T1000 (cell line): Measurements from ENCODE around the gene LRIG3.
"Not testable (repeated sequence)": the region's sequence is repeated elsewhere in the genome, so short reads cannot be mapped to it uniquely, and the experiment has no call there.

Source experiments
- DNase-seq: peaks from one replicate; lab custom pipeline; 2025; ENCODE audit warnings: mixed read lengths; lab: John Stamatoyannopoulos, UW

The LRIG3 gene, protein sequence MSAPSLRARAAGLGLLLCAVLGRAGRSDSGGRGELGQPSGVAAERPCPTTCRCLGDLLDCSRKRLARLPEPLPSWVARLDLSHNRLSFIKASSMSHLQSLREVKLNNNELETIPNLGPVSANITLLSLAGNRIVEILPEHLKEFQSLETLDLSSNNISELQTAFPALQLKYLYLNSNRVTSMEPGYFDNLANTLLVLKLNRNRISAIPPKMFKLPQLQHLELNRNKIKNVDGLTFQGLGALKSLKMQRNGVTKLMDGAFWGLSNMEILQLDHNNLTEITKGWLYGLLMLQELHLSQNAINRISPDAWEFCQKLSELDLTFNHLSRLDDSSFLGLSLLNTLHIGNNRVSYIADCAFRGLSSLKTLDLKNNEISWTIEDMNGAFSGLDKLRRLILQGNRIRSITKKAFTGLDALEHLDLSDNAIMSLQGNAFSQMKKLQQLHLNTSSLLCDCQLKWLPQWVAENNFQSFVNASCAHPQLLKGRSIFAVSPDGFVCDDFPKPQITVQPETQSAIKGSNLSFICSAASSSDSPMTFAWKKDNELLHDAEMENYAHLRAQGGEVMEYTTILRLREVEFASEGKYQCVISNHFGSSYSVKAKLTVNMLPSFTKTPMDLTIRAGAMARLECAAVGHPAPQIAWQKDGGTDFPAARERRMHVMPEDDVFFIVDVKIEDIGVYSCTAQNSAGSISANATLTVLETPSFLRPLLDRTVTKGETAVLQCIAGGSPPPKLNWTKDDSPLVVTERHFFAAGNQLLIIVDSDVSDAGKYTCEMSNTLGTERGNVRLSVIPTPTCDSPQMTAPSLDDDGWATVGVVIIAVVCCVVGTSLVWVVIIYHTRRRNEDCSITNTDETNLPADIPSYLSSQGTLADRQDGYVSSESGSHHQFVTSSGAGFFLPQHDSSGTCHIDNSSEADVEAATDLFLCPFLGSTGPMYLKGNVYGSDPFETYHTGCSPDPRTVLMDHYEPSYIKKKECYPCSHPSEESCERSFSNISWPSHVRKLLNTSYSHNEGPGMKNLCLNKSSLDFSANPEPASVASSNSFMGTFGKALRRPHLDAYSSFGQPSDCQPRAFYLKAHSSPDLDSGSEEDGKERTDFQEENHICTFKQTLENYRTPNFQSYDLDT

DNA sequence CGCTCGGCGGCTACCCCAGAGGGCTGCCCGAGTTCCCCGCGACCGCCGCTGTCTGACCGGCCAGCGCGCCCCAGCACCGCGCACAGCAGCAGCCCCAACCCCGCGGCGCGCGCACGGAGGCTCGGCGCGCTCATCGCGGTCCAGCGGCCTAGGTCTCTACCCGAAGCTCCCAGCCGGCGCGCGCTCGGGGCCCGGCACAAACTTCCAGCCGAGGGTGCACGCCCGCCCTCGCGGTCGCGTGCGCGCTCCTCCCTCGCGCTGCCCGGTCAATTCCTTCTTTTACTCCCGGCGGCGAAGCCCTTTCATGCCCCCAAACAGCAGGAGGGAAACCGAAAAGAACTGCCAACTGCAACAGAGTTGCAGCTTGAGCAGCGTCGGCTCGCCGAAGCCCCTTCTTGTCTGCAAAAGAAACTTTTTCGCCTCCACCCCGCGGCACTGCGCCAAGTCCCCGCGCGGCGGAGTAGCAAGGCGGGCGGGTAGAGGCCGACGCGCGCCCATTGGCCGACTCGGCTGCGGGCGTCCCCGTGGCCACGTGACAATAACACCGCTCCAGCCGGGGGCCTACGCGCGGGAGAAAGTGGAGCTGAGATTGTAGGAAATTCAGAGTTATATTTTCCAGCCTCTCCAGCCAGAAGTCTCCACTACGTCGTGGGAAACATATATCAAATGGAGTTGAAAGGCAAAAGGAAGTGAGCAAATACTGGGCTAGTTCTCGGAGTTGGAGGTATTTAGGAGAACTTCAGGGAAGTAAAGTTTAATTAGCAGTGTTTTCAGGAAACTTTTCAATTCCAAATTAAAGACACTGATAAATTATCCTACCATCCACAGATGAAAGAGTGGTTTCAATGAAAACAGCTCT lies at the start of gene LRIG3:
TSS of gene LRIG3 (minus strand) at position 403 of the 859 bp plus-strand sequence. CDS start at position 134, 269 bp downstream.
- DNase-seq = peak; percentile 79

DNA sequence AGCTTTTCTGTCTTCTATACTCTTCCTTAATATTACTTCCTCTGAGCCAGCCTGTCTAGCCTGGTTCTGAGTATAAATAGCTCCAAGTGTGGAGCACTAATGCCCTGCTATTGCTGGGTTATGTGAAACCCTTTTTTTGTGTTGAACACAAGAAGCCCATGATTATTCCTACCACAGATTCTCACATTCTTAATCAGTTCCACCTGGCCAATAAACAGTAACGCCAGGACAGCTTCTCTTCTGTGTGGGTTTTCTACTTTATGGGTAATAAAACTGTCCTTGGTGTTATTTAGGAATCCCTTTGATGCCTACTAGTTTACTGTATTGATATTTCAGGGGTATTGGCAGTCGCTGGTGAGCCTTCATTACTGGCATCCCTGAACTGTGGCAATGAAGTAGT lies 48.9 kb upstream of the LRIG3 start:
- no peak for DNase-seq

DNA sequence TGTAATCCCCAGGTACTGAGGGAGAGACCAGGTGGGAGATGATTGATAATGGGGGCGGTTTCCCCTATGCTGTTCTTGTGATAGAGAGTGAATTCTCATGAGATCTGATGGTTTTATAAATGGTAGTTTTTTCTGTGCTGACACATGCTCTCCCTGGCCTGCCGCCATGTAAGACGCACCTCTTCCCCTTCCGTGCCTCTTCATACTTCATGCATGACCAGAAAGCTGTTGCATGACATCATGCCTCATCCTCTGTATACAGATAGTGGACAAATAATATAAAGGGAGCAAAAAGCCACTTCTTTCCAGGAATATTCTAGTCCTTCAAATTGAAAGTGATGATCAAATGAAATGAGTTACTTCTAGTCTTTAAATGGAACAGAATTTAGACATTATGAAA lies 47.3 kb upstream of the LRIG3 start:
- DNase-seq = no peak

DNA sequence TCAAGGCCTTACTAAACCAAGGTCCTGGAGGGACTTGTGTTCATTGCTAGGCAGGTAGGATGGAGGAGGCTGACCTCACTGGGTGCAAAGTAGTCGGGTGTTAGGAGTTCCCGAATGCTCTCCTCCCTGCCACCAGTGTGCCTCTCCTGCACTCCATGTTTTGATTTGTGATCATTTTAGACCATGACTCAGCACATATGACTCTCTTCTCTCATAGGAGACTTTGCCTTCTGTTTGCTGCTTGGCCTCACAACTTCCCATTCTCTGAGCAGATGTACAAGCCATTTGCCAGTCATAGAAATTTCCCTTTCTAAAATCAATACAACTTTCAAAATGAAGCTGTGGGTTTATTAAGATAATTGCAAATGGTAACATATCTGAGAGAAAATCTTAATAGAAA lies 46.6 kb upstream of the LRIG3 start:
- DNase-seq = no peak

DNA sequence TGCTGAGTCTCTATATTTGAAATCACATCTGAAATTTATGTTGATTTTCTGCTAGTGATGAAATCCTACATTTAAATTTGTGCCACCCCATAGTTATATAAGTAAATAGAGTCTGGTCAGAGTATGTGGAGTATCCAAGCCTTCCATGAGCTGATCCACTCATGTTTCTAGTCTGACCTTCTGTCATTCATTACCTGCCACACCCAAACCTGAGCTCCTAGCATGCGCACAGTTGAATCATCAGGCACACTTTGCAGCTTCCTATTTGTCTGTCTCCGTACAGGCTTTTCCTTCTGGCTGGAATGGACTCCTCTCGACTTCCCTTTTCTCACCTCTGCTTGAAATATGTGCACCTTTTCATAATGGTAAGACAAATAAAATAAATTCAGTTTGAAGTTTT lies 45.3 kb upstream of the LRIG3 start:
- DNase-seq = no peak

DNA sequence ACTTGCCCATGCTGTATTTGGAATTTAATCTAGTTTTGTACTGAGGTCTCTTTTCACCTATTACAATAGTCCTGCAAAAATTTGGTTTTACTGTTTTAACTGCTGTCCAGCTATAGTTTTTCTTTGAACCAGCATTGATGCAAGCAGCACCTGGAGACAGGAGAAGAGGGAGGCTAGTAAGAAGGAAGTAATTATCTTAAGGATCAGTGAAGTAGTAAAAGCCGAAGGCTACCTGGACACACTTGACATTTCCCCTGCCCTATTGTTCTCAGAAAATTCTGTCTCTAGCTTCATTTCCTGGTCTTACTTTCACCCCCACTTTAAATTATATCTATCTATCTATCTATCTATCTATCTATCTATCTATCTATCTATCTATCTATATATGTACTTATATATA lies 43.5 kb upstream of the LRIG3 start:
- no peak for DNase-seq

DNA sequence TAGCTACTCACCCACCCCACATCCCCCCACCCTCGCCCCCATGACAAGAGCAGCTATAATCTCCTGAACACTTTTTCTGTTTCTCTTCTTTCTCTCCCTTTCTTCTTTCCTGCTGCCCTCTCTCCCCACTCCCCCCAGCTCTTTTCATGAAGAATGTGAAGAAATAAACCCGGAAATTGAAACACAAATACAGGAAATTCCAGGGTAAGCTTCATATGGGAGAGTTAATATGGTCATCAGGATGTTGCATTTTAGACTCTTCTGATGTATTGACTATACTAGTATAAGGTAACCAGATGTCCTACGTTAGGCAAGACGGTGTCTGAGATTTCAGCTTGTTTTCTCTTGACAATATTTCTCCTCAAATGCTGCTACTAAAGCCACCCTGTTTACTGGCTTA lies 41.6 kb upstream of the LRIG3 start:
- DNase-seq = no peak

DNA sequence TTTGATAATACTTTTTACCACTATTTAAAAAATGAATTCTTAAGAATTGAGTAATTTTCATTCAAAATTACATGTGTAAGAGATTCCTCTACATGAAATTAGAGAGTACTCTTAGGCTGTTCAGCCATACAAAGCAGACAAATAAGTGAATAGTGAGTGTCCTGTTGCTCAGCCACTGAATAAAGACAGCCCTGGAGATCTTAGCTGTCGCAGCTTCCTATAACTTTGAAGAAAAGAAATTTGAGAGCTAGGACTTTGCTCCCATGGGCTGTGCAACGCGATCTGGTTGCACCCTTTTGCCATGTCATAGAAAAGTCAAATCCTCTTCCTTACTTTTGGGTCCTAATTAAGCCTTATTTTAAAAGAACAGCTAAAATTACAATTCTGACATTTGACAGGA lies 40.9 kb upstream of the LRIG3 start:
- no peak for DNase-seq

DNA sequence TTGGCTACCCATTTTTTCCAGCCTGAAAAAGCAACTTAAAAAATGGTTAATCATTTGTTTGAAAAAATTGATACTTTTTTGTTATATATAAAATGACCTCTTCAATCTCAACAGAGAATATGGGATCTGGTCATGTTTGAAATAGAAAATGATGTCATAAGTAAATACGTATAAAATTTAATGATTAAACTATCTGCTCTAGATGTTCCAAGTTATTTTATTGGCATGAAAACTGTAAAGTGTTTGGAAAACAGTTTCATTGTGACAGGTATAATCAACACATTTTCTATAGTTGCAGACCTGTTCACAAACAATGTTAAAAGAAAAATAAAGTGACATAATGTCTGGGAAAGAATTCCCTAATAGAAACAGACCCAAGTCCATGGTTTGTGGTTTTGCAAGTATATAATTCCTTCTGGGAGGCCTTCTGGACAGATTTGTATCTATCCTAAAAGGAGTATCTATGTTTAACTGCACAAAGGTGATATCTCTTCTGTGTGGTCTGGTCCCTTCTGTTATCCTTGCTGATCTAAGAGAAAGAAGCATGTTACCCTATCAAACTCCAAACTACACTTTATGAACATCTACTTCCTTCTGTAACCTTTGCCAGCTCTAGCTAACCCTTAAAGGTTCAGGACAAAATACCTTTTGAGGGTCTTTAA lies 39.5 kb upstream of the LRIG3 start:
- no peak for DNase-seq

DNA sequence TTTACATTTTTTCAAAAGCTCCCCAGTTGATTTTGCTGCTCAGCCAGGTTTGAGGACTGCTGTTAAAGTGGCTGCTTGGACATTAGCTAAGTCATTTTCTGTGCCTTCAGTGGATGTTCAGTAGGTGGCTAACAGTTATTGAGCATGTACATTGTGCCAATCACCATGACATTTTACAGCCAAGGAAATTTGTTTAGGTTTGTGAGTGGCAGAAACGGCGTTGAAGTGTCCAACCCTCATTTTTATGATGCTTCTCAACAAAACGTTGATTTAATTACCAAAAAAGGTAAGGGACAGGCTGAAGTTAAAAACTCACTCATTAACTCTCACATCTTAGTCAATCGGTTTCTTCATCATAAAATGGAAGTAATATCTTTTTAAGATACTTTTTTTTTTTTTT lies 37.0 kb upstream of the LRIG3 start:
- no peak for DNase-seq

DNA sequence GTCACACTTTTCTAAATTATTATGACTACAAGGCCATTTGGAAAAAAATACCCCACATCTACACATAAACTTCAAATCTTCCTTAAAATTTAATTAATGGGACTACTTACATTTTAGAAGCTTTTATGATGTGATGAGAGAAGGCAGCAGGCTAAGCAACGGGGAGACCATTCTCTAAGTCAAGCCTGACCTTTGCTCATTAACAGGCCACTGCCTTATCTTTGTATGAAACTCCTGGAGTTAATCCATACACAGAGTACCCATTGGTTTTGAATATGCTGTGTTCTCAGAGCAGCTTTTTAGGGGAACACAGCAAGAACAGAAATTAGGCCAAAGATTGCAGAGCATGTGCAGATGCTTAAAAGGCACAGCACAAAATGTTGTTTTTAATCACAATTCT lies 35.5 kb upstream of the LRIG3 start:
- no peak for DNase-seq

DNA sequence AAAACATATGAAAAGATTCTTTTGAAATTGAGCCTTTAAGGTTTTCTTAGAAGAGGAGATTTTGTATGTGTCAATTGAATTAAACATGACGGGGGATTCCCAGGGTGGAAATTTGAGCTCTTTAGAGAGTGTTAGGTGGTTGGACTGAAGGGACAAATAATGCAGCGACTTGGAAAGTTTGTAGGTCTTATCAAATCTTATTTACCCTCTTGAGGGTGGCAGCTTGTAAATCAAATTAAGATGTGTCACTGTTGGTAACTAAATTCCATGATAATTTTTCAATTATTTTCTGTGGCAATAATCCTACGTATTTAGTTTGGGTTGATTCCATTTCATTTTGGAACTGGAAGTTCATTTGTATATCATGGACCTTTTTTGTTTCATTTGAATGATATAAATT lies 33.7 kb upstream of the LRIG3 start:
- DNase-seq = no peak

DNA sequence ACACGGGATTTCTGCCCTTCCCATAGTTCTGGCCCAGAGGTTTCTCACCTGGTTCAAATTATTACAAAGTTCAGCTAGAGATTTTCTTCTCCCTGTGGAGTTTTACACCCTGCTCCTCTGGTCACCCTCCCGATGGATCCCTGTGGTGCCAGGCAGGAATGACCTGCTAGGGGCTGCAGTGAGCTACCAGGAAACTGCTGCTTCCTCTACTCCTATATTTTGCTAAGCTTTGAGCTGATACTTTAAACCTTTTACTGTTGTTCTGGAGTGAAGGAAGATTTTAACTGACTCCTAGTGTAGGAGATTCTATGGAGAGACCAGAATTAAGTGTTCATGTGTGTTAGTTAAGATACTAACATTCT lies 30.4 kb upstream of the LRIG3 start:
- DNase-seq = no peak

DNA sequence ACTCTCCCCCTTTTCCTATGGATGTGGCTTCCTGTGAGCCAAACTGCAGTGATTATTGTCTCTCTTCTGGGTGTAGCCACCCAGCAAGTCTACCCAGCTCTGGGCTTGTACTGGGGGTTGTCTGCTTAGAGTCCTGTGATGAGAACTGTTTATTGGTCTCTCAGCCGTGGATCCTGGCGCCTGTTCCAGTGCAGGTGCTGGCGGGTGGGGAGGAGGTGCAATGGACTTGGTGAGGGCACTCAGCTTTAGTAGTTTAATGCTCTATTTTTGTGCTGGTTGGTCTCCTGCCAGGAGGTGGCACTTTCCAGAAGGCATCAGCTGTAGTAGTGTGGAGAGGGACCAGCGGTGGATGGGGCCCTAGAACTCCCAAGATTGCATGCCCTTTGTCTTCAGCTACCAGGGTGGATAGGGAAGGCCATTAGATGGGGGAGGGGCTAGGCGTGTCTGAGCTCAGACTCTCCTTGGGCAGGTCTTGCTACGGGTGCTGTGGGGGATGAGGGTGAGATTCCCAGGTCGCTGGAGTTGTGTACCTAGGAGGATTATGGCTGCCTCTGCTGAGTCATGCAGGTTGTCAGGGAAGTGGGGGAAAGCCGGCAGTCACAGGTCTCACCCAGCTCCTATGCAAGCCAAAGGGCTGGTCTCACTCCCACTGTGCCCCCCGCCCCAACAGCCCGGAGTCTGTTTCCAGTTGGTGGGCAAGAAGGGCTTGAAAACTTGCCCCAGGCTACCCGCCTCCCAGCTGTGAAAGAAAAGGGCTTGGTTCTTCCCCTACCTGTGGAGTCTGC lies 29.8 kb upstream of the LRIG3 start:
- DNase-seq = not testable (repeated sequence)

DNA sequence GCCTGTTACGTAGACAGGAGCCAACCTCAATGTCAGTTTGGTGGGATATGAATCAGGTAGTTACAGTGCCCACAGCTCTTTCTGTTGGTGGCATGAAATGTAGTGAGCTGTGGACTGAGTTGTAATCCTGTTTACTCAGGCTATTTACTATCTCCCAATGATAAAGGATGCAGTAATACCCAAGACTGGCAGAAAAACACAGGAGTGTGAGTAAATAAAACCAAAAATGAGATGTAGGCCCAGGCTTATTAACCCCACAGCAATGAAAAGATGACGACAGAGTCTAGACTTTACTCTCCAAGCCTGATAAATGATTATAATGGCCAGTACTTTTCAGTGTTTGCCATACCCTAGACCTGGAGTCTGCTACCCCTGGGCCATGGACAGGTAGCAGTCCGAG lies 22.8 kb upstream of the LRIG3 start:
- no peak for DNase-seq

DNA sequence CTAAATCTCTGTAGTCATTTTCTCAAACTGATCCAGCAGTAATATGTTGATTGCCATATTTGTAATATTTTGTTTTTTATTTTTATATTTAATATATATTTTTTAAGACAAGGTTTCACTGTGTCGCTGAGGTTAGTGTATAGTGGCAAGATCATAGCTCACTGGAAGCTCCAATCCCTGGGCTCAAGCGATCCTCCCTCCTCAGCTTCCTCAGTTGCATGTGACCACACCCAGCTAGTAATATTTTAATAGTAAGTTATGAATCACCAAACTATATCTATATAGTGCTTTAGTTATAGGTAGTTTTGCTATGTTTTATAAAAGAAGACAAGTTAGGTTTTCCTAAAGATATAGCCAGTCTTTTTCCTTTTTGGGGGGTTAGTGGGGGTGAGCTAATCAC lies 22.0 kb upstream of the LRIG3 start:
- no peak for DNase-seq

DNA sequence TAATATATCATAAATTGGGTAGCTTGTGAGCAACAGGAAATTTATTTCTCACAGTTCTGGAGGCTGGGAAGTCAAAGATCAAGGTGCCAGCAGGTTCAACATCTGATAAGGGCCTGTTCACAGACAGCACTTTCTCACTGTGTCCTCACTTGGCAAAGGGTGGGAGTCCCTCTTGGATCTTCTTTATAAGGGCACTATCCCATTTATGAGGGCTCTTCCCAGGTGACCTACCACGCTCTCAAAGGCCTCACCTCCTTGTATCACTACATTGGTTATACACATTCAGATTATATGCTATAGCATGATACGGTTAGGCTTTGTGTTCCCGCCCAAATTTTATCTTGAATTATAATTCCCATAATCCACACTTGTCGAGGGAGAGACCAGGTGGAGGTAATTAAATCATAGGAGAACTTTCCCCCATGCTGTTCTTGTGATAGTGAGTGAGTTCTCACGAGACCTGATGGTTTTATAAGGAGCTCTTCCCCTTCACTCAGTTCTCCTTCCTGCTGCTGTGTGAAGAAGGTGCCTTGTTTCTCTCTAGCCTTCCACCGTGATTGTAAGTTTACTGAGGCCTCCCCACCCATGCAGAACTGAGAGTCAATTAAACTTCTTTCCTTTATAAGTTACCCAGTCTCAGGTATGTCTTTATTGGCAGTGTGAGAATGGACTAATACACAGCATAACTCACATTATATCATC lies 19.2 kb upstream of the LRIG3 start:
- DNase-seq = no peak

DNA sequence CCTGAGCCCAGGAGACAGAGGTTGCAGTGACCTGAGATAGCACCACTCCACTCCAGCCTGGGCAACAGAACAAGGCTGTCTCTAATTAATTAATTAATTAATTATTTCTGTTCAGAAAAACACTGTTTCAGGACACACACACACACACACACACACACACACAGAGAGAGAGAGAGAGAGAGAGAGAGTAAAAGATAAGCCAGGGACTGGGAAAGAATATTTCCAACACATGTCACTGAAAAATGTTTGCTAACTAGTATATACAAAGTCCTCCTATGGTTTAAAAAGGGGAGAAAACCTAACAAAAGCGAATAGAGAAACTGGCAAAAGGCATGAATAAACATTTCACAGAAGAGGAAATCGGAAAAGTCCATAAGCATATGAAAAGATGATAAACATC lies 18.1 kb upstream of the LRIG3 start:
- DNase-seq = no peak

DNA sequence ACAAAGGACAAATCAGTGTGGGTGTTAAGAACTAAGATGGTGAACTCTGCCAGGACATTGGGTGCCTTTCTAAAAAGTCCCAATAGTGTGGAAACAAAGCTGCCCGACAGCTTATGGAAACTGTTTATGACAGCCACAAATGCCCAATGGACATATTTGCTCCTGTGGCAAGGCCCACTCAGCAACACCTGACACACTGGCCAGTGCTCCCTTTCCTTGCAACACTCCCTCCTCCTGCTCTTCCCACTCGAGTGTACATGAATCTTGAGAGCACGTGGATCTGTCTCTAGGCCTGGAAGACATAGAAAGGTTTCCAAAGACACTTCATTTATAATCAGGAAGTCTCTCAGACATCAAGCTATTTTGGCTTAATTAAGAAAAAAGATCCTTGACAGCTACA lies 14.2 kb upstream of the LRIG3 start:
- DNase-seq = no peak
